Activated naive CD4-positive, alpha-beta T cell treated with anti-CD3 and anti-CD28 coated beads, Interleukin-2, amount 10 ng/mL, durations not matched to agents 7 days and 5 days (primary cell): ENCODE measurements around the gene TOR1B.
A peak's percentile ranks its signal among the peaks of the same experiment; 100 is the strongest.

Experiments used
- CTCF ChIA-PET: fragments of 350-600 bp; sonication (Branson Sonifier 250); formaldehyde crosslinking; loops from one replicate; lab custom pipeline; 2021; ENCODE audit warnings: antibody characterized with exemption; lab: Charles Lee
- DNase-seq: peaks from one replicate; pipeline ENCODE4 v3.0.0-alpha.2; 2020
- H3K27ac Mint-ChIP-seq: one replicate; pipeline ENCODE4 v1.8.0; 2021; ENCODE audit warnings: mild to moderate bottlenecking, moderate library complexity, mixed read lengths
- H3K27me3 Mint-ChIP-seq: one replicate; pipeline ENCODE4 v1.8.0; 2021; ENCODE audit warnings: mild to moderate bottlenecking, mixed read lengths
- H3K36me3 Mint-ChIP-seq: one replicate; pipeline ENCODE4 v1.8.0; 2021; ENCODE audit warnings: mixed read lengths
- H3K4me1 Mint-ChIP-seq: one replicate; pipeline ENCODE4 v1.8.0; 2021; ENCODE audit warnings: mixed read lengths
- H3K4me3 Mint-ChIP-seq: one replicate; pipeline ENCODE4 v1.8.0; 2021; ENCODE audit warnings: mild to moderate bottlenecking, moderate library complexity, mixed read lengths
- H3K9me3 Mint-ChIP-seq: one replicate; pipeline ENCODE4 v1.8.0; 2021; ENCODE audit warnings: mixed read lengths

Gene TOR1B

DNA sequence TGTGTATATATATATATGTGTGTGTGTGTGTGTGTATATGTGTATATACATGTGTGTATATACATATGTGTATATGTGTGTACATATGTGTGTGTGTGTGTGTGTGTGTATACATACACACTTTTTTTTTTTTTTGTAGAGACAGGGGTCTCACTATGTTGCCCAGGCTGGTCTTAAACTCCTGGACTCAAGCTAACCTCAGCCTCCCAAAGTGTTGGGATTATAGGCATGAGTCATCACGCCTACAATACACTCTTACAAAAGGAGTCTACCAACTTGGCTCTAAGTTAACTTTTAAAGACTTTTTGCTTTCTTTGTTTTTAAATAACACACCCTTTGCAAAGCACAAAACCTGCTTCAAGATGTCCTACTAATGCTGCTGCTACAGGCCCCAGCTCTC is 30.0 kb downstream of the TOR1B start:
- Mint-ChIP-seq H3K27ac (peak overlapping the region; percentile 74), H3K36me3 (peaks cover 53% of the 10 kb centered on the region), H3K4me1 (peaks cover 39% of the 10 kb centered on the region), H3K4me3 (peak overlapping the region; percentile 98), H3K9me3 (no peaks in the 10 kb centered on the region), H3K27me3 (no peaks in the 10 kb centered on the region)
- CTCF ChIA-PET, result interaction anchor here (0.6 kb wide), 1 partner anchor 14 kb away, joined by 4 read pairs; no protein-coding TSS in a partner anchor
- no peak for DNase-seq

DNA sequence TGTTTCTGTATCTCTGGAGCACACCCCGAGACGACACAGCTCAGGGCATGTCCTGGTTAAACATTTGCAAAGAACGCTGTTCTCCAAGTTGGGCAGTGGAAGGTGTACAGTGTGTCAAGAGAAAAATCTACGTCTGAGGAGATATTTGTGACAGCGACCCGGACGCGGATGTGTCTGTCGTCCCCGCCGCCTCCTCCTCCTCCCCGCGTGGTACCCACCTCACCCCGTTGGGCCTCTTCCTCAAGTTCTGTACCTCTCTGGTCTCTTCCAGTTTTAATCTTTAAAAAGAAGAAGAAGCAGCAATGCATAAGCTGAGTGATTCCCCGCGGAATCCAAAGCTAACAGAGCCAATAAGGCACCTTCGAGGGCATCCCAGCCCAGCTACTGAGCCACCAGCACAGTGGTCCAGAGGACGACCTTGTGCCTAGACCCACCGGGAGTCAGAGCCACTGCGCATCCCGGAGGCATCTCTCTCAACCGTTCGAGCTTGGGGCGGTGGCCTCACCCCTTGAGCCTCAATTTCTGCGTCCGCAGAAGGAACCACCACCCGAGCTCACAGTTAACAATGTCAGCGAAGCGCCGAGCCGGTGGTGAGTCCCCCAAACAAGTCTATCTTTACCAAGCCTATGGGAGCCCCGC is 31.6 kb downstream of the TOR1B start:
- Mint-ChIP-seq H3K4me1 (peaks cover 52% of the 10 kb centered on the region), H3K4me3 (peak overlapping the region; percentile 98), H3K36me3 (peaks cover 43% of the 10 kb centered on the region), H3K9me3 (no peaks in the 10 kb centered on the region), H3K27ac (peak overlapping the region; percentile 99), H3K27me3 (no peaks in the 10 kb centered on the region)
- DNase-seq, result peak; percentile 69
- CTCF ChIA-PET, result interaction anchor here (1.1 to 1.2 kb wide), 2 partner anchors 9 to 51 kb away, joined by 3 to 4 read pairs; no protein-coding TSS in a partner anchor

DNA sequence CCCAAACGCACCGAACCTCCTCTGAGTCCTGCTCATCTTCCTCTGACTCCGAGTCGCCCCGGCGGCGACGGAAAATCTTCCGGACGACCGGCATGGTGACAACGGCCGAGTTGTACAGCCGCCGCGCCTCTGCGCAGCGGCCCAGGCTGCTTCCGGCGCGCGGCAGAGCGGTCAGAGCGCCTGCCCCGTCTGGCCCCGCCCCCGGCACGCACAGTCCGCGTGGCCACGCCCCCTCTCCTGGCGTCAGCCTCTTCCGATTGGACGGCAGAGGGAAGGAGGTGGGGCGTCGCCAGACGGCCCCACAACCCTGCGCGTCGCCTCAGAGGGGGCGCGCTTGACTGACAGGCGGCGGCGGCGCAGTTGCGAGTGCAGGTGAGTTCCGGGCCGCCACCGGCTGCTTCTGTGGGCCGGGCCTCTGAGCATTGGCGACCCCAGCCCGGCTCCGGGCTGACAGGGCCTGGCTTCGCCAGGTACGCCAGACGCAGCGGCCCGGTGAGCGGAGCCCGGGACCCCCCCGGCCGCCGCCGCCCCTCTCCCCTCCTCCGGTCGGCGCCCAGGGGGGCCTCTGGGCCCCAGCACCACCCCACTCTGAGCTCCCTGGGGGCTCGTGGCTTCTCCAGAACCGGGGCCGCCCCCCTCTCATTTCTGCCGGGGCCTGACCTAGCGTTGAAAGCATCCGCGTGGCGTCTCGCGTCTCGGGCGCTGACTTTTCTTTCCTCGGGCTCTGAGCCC is 32.3 kb downstream of the TOR1B start, which contains the start of the genes C9orf78 and USP20:
TSS of gene C9orf78 (minus strand) at position 148 of the 732 bp plus-strand sequence. CDS start at position 94, 54 bp downstream.
TSS of gene USP20 (plus strand) at position 331 of the 732 bp plus-strand sequence. CDS start 17,098 bp downstream, outside the sequence.
- Mint-ChIP-seq H3K4me3 (peak within 1 kb of the TSS; percentile 98), H3K36me3 (peaks cover 40% of the 10 kb centered on the region), H3K27me3 (no peaks in the 10 kb centered on the region), H3K4me1 (peaks cover 59% of the 10 kb centered on the region), H3K9me3 (no peaks in the 10 kb centered on the region), H3K27ac (peak within 1 kb of the TSS; percentile 99)
- CTCF ChIA-PET, result interaction anchor here (0.9 to 1.2 kb wide), 3 partner anchors 9 to 50 kb away, joined by 3 to 4 read pairs (median 3); no protein-coding TSS in a partner anchor
- DNase-seq, result peak; percentile 97

DNA sequence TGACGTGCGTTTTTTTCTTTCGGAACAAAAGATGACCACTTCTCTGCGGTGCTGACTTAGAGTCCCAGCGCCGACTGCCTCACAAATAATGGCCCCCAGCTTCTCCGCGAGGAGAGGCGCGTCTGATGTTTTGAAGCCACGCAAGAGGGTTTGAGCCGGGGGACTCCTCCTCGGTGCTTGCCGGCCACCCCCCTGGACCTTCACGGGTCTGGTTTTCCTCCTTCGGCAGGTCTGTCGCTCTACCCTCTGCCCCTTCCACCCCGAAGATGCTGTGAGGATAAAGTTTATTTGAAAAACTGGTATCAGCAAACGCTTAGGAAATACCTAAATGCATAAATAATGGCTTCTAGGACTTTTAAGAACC is 32.9 kb downstream of the TOR1B start:
- peak overlapping the region; percentile 92 for H3K27ac Mint-ChIP-seq
- H3K9me3 Mint-ChIP-seq, result no peaks in the 10 kb centered on the region
- peaks cover 63% of the 10 kb centered on the region for H3K4me1 Mint-ChIP-seq
- CTCF ChIA-PET, result interaction anchor here (0.9 to 1.1 kb wide), 2 partner anchors 8 to 14 kb away, joined by 3 read pairs; no protein-coding TSS in a partner anchor
- no peaks in the 10 kb centered on the region for H3K27me3 Mint-ChIP-seq
- DNase-seq, result no peak
- peak overlapping the region; percentile 96 for H3K4me3 Mint-ChIP-seq
- peaks cover 37% of the 10 kb centered on the region for H3K36me3 Mint-ChIP-seq

DNA sequence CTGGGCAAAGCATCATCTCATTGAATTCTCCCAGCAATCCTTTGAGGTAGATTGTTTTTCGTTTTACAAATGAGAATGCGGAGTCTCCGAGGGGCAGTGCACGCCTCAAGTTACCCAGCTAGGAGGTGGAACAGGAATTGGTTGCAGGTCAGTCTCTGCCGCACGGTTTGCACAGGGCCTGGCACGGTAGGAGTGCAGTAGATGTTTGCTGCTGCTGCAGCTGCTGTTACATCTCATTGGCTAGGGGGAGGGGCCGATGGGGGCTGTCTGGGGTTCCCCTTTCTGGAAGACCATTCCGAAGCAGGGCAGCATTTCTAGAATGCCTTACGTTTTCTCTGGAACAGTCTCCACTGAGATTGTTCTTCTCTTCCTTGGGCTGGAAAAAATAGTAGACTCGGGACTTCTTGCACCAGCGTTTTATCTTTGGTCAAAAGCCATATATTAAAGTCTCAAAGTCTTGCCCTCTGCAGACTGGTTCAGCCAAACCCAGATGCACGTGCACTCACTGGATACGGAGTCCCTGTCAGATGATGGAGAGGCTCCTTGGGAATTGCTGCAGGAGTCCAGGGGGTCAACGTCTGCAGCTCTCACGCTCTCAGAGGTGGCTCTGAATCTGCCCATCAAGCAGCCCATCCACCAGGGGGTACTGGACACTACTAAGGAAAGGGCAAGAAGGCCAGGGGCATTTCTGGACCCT is 33.5 kb downstream of the TOR1B start:
- H3K27ac Mint-ChIP-seq, result peak overlapping the region; percentile 92
- H3K36me3 Mint-ChIP-seq, result peaks cover 40% of the 10 kb centered on the region
- peak overlapping the region; percentile 96 for H3K4me3 Mint-ChIP-seq
- H3K4me1 Mint-ChIP-seq, result peaks cover 70% of the 10 kb centered on the region
- CTCF ChIA-PET, result interaction anchor here (0.6 to 0.9 kb wide), 3 partner anchors 15 to 192 kb away, joined by 3 to 4 read pairs (median 3); no protein-coding TSS in a partner anchor
- no peaks in the 10 kb centered on the region for H3K9me3 Mint-ChIP-seq
- no peaks in the 10 kb centered on the region for H3K27me3 Mint-ChIP-seq
- peak; percentile 64 for DNase-seq

DNA sequence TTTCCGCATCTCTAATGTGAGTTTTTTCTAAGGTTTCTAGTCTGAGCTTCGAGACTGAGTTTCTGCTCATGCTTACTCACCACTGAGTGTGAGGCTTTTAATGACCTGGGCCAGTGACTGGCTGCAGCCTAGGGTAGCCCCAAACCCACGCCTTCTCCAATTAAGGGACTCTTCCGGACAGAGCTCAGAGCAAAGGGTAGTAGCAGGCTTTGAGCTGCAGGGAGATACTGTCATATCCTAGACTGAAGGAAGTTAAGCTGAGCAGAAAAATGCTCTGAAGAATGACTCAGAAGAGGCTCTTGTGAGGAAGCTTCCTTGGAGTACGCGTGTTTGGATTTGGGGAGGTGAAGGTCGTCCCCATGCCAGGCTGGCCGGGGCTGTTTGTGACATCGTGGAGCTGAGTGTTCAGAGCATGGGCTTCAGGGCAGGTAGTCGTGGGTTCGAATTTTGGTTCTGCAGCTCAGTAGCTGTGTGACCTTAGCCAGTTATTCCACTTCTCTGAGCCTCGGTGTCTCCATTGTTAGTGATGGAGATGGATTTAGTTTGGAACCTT is 35.8 kb downstream of the TOR1B start:
- CTCF ChIA-PET, result interaction anchor here (0.7 to 2.0 kb wide), 8 partner anchors 22 to 48 kb away, joined by 3 to 9 read pairs (median 3); no protein-coding TSS in a partner anchor
- H3K36me3 Mint-ChIP-seq, result peaks cover 42% of the 10 kb centered on the region
- H3K9me3 Mint-ChIP-seq, result no peaks in the 10 kb centered on the region
- H3K27me3 Mint-ChIP-seq, result no peaks in the 10 kb centered on the region
- peak overlapping the region; percentile 65 for H3K4me3 Mint-ChIP-seq
- peak overlapping the region; percentile 92 for H3K27ac Mint-ChIP-seq
- peaks cover 70% of the 10 kb centered on the region for H3K4me1 Mint-ChIP-seq
- peak; percentile 41 for DNase-seq

DNA sequence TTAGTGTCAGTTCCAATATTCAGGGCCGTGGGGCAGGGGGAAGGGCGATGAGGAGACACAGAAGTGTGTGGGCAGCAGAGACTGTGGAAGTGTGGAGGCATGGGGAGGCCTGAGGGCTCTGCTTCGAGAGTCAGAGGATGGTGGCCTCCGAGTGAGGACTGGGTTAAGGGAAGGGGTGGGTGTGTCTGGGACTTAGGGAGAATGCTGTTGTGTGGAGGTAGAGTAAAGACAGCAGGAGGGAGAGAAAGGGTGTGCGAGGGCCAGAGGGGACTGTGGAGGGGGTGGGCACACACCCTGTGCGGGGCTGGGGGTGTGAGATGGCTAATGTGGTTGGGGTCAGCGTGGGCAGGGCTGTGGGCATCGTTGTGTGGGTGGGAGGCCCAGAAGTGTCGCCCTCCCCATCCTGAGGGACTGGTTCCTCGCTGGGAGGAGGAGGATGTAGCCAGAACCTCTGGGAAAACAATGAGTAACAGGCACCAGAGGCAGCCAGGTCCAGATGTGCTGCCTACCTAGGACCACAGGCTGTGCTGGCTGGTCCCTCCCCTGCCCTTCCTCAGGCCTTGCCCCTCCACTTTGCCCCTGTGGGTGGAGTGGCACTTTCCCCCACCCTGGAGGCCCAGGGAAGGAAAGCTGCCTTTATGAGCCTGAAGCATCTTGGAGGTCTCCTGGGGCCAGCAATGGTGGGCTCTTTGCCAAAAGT is 36.5 kb downstream of the TOR1B start:
- Mint-ChIP-seq H3K27me3 (no peaks in the 10 kb centered on the region), H3K4me3 (peak overlapping the region; percentile 65), H3K27ac (peak overlapping the region; percentile 92), H3K4me1 (peaks cover 65% of the 10 kb centered on the region), H3K36me3 (peaks cover 39% of the 10 kb centered on the region), H3K9me3 (no peaks in the 10 kb centered on the region)
- DNase-seq, result no peak
- CTCF ChIA-PET, result interaction anchor here (0.7 to 2.0 kb wide), 6 partner anchors 21 to 47 kb away, joined by 3 to 9 read pairs (median 3); no protein-coding TSS in a partner anchor

DNA sequence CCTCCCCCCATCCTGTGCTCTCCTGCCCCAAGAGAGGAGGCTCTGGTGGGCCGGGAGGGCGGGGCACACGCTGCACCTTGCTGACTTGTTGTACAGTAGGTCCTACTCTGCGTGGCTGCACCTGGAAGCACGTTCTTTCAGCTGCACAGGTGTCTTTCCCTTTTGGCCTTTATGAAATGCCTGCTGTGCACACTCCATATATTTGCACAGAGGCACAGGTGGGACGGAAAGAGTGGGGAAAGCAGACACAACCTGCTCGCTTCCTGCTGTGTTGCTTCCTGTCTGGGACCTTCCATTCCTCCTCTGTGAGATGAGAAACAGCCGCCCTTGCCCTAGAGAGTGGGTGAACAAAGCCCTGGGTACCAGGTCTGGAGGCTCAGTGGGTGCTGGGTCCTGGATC is 37.0 kb downstream of the TOR1B start:
- no peaks in the 10 kb centered on the region for H3K9me3 Mint-ChIP-seq
- DNase-seq, result peak; percentile 38
- peak overlapping the region; percentile 92 for H3K27ac Mint-ChIP-seq
- peak overlapping the region; percentile 38 for H3K4me3 Mint-ChIP-seq
- H3K36me3 Mint-ChIP-seq, result peaks cover 38% of the 10 kb centered on the region
- peaks cover 67% of the 10 kb centered on the region for H3K4me1 Mint-ChIP-seq
- H3K27me3 Mint-ChIP-seq, result no peaks in the 10 kb centered on the region
- CTCF ChIA-PET, result no interaction called here

DNA sequence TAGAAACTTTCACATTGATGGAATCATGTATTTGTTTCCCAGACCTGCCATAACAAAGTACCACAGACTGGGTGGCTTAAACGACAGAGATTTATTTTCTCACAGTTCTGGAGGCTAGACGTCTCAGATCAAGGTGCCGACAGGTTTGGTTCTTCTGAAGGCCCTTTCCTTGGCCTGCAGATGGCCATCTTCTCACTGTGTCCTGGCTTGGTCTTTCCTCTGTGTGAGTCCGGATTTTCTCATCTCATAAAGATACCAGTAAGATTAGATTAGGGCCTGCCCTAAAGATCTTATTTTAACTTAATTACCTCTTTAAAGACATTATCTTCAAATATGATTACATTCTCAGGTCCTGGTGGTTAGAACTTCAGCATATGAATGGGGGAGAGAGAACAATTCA is 38.1 kb downstream of the TOR1B start:
- Mint-ChIP-seq H3K36me3 (peaks cover 35% of the 10 kb centered on the region), H3K4me3 (no peak overlapping the region), H3K4me1 (peaks cover 76% of the 10 kb centered on the region), H3K27me3 (no peaks in the 10 kb centered on the region), H3K27ac (peak overlapping the region; percentile 14), H3K9me3 (no peaks in the 10 kb centered on the region)
- CTCF ChIA-PET, result no interaction called here
- DNase-seq, result no peak

DNA sequence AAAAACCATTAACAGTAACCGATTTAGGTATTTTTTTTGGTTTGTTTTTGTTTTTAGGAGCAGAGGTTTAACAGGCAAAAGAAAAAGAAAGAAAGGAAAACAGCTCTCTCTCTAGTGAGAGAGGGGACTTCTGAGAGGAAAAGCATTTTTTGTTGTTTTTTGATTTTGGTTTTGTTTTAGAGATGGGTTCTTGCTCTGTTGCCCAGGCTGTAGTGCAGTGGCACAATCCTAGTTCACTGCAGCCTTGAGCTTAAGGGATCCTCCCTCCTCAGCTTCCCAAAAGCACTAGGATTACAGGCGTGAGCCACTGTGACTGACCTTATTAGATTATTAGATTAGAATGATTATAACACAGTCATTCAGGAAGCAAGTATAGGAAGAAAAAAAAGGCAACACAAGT is 42.4 kb downstream of the TOR1B start:
- CTCF ChIA-PET, result no interaction called here
- Mint-ChIP-seq H3K27me3 (no peaks in the 10 kb centered on the region), H3K9me3 (no peaks in the 10 kb centered on the region), H3K4me1 (peaks cover 48% of the 10 kb centered on the region), H3K36me3 (peaks cover 28% of the 10 kb centered on the region), H3K4me3 (peak overlapping the region; percentile 24), H3K27ac (peak overlapping the region; percentile 74)
- no peak for DNase-seq

DNA sequence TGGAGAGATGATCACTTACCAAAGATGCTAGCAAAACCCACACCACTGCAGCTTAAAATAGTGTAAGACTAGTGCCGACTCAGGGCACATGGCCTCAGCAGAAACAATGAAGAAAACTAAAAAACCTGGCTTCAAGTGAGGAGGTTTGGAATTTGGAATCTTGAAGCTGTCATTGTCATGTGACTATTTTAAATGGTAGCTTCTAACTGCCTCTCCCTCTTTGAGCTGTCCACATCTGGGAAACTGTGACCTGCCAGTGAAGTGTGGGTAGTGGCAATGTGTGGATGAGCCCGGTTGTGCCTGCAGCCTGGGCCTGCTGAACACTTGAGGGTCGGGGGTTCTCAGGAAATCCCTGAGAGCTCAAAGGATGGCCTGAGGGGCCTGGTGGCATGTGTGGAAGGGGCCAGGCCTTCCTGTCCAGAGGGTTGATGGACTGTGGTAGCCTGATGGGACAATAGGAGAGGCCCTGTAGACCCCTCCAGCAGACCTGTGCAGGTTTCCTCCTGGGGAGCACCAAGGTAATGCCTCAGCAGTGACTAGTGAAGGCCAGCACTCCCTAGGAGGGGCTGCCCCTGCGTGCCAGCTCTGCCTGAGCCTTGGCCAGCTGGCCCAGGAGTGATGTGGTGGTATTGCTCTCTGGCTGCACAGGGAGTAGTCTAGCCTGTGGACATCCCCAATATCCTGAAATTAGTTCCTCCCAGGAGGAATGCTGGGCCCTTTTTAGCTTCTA is 45.9 kb downstream of the TOR1B start:
- CTCF ChIA-PET, result no interaction called here
- H3K27me3 Mint-ChIP-seq, result no peaks in the 10 kb centered on the region
- peaks cover 38% of the 10 kb centered on the region for H3K36me3 Mint-ChIP-seq
- no peak for DNase-seq
- H3K9me3 Mint-ChIP-seq, result no peaks in the 10 kb centered on the region
- H3K27ac Mint-ChIP-seq, result peak overlapping the region; percentile 71
- H3K4me1 Mint-ChIP-seq, result peaks cover 47% of the 10 kb centered on the region
- no peak overlapping the region for H3K4me3 Mint-ChIP-seq

DNA sequence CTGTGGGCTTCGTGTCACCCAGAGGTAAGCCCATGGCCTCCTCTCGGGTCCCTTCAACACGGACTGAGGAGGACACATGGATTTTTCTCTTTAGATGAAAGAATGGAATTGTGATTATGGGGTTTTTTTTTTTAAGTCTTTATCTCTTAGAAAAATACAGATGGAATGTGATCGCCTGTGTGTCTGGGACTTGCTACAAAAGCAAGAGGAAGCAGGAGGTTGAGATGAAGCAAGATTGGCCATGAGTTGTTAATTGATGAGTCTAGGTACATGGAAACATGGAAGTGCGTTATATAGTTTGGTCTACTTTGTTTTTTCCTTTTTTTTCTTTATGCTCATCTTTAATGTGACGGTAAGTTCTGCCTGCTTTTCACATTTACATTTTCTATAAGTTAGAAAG is 46.9 kb downstream of the TOR1B start:
- Mint-ChIP-seq H3K36me3 (peaks cover 47% of the 10 kb centered on the region), H3K27me3 (no peaks in the 10 kb centered on the region), H3K27ac (no peak overlapping the region), H3K9me3 (no peaks in the 10 kb centered on the region), H3K4me3 (no peak overlapping the region), H3K4me1 (peaks cover 51% of the 10 kb centered on the region)
- no peak for DNase-seq
- CTCF ChIA-PET, result interaction anchor here (0.7 kb wide), 1 partner anchor 14 kb away, joined by 3 read pairs; no protein-coding TSS in a partner anchor
